GM19025 (cell line): ENCODE data around the gene PLA2G4D.

Source experiments
- ATAC-seq: cut with Tn5 transposase; IDR thresholded peaks from one replicate; pipeline ENCODE4 v1.9.1; 2021; ENCODE audit warnings: mild to moderate bottlenecking, low read depth, moderate library complexity; ENCODE audit not compliant: unreplicated experiment

PLA2G4D gene

GRCh38 chr15:42032376-42033213 is 61.8 kb downstream of the PLA2G4D start:
- no peak for ATAC-seq

- ATAC-seq, result no peak
Observed at GRCh38 chr15:42031198-42031915, 63.0 kb downstream of the PLA2G4D start.

- ATAC-seq, result no peak
Observed at GRCh38 chr15:42027521-42027920, 66.8 kb downstream of the PLA2G4D start.

- no peak for ATAC-seq
Observed at GRCh38 chr15:42024303-42024702, 70.1 kb downstream of the PLA2G4D start.

GRCh38 chr15:42021593-42021992 is 72.8 kb downstream of the PLA2G4D start:
- no peak for ATAC-seq

- ATAC-seq, result no peak
Observed at GRCh38 chr15:42020713-42021273, 73.6 kb downstream of the PLA2G4D start, which contains the start of gene PLA2G4E. Gene PLA2G4E (minus strand): TSS chr15:42021042. CDS start chr15:42021030, 12 bp downstream.

- no peak for ATAC-seq
Observed at GRCh38 chr15:42018306-42019224, 75.8 kb downstream of the PLA2G4D start.
